ENCODE data around the gene LTN1. TPM values are rescaled to one million over a fixed set of nuclear protein-coding genes. Genes with fewer than 3 reads are reported as not detected.

The LTN1 gene
- total and polyA plus RNA-seq, 2 of the 13 experiments (the other 11 are each of a cell fraction or from before 2014, with no cell fraction given) = 6.7 to 24.6 TPM

GRCh38 chr21:29024474-29025327 is 32.0 kb upstream of the LTN1 start, which contains the start of gene USP16 (continued):
- TF ChIP-seq ZMYM3 (CRISPR knock-in tag; IDR thresholded peaks at IDR 0.05) (no peak), TERF1 (CRISPR knock-in tag; IDR thresholded peaks at IDR 0.05) (no peak), ZNF513 (CRISPR knock-in tag; conservative IDR thresholded peaks at IDR 0.05) (0 out of 2 replicates have a peak, but pooled peaks have one; percentile 41), RNF219 (CRISPR knock-in tag; IDR thresholded peaks at IDR 0.05) (no peak), ZMYM2 (CRISPR knock-in tag; IDR thresholded peaks at IDR 0.05) (peak; percentile 52; the same call in 1 of the 2 replicates), ZNF350 (CRISPR knock-in tag; IDR thresholded peaks at IDR 0.05; ENCODE audit: borderline replicate concordance, low read depth) (peak; percentile 55; the same call in 1 of the 2 replicates), SMARCC2 (IDR thresholded peaks at IDR 0.05) (no peak), ZNF282 (IDR thresholded peaks at IDR 0.05; ENCODE audit: partially characterized antibody) (no peak), MAZ (IDR thresholded peaks at IDR 0.05; ENCODE audit: borderline replicate concordance, low read depth, low read length) (no peak), MAZ (CRISPR knock-in tag; IDR thresholded peaks at IDR 0.05; ENCODE audit: low read depth) (0 out of 2 replicates have a peak, but pooled peaks have one; percentile 31), PRPF4 (IDR thresholded peaks at IDR 0.05; ENCODE audit: low read depth, low read length, poor library complexity, severe bottlenecking) (no peak), NR1H2 (CRISPR knock-in tag; IDR thresholded peaks at IDR 0.05; ENCODE audit: borderline replicate concordance, low read depth) (no peak), THAP7 (CRISPR knock-in tag; IDR thresholded peaks at IDR 0.05) (0 out of 2 replicates have a peak, but pooled peaks have one; percentile 33), TCF12 (IDR thresholded peaks at IDR 0.05) (no peak), TCF12 (CRISPR knock-in tag; IDR thresholded peaks at IDR 0.05) (no peak), CC2D1A (CRISPR knock-in tag; IDR thresholded peaks at IDR 0.05) (no peak), ZNF614 (CRISPR knock-in tag; IDR thresholded peaks at IDR 0.05; ENCODE audit: borderline replicate concordance) (no peak), GATAD1 (CRISPR knock-in tag; IDR thresholded peaks at IDR 0.05) (peak; percentile 96), NFATC3 (CRISPR knock-in tag; IDR thresholded peaks at IDR 0.05) (no peak), CREB3 (CRISPR knock-in tag; IDR thresholded peaks at IDR 0.05) (0 out of 2 replicates have a peak, but pooled peaks have one; percentile 33), DBP (CRISPR knock-in tag; IDR thresholded peaks at IDR 0.05; ENCODE audit: not compliant biosample characterization) (no peak), ZNF331 (CRISPR knock-in tag; IDR thresholded peaks at IDR 0.05) (peak; percentile 32; the same call in 1 of the 2 replicates)

Measured in HepG2 (cell line).